ENCODE measurements around the gene NCKAP5. TPM values are rescaled to one million over a fixed set of nuclear protein-coding genes. Genes with fewer than 3 reads are reported as not detected.

Gene NCKAP5
- total RNA-seq, 1 donor from 2014 or later, result 8.8 TPM

GRCh38 chr2:133412694-133413093 lies 155.6 kb downstream of the NCKAP5 start:
- Histone ChIP-seq H3K27me3 (no peaks in the 10 kb centered on the region), H3K36me3 (no peaks in the 10 kb centered on the region), H3K4me3 (no peak overlapping the region), H3K4me1 (no peaks in the 10 kb centered on the region), H3K9me3 (no peaks in the 10 kb centered on the region), H3K27ac (no peak overlapping the region)
- intact Hi-C loops (cut with DNase I), result no loop called here
- DNase-seq (ENCODE audit: extremely low spot score in 2 of 2), result no peak
- TF ChIP-seq CTCF (IDR thresholded peaks at IDR 0.05), result no peak
- TF ChIP-seq POLR2A (IDR thresholded peaks at IDR 0.05), result no peak
- no peak for TF ChIP-seq POLR2AphosphoS5 (IDR thresholded peaks at IDR 0.05; ENCODE audit: insufficient read depth in 1 of 2, low read depth in 1 of 2)

GRCh38 chr2:133411857-133412256 lies 156.4 kb downstream of the NCKAP5 start:
- H3K9me3 ChIP-seq, result no peaks in the 10 kb centered on the region
- H3K36me3 ChIP-seq, result no peaks in the 10 kb centered on the region
- no peak overlapping the region for H3K4me3 ChIP-seq
- DNase-seq (ENCODE audit: extremely low spot score in 2 of 2), result no peak
- H3K27me3 ChIP-seq, result no peaks in the 10 kb centered on the region
- intact Hi-C loops (cut with DNase I), result no loop called here
- no peak overlapping the region for H3K27ac ChIP-seq
- TF ChIP-seq POLR2A (IDR thresholded peaks at IDR 0.05) (no peak), CTCF (IDR thresholded peaks at IDR 0.05) (no peak), POLR2AphosphoS5 (IDR thresholded peaks at IDR 0.05; ENCODE audit: insufficient read depth in 1 of 2, low read depth in 1 of 2) (no peak)
- H3K4me1 ChIP-seq, result no peaks in the 10 kb centered on the region

- Histone ChIP-seq H3K36me3 (no peaks in the 10 kb centered on the region), H3K4me3 (no peak overlapping the region), H3K9me3 (no peaks in the 10 kb centered on the region), H3K27me3 (no peaks in the 10 kb centered on the region), H3K27ac (no peak overlapping the region), H3K4me1 (no peaks in the 10 kb centered on the region)
- intact Hi-C loops (cut with DNase I), result no loop called here
- TF ChIP-seq POLR2A (IDR thresholded peaks at IDR 0.05) (no peak), CTCF (IDR thresholded peaks at IDR 0.05) (no peak), POLR2AphosphoS5 (IDR thresholded peaks at IDR 0.05; ENCODE audit: insufficient read depth in 1 of 2, low read depth in 1 of 2) (no peak)
- no peak for DNase-seq (ENCODE audit: extremely low spot score in 2 of 2)
Measured at GRCh38 chr2:133411101-133411500, 157.2 kb downstream of the NCKAP5 start.

- no peaks in the 10 kb centered on the region for H3K4me1 ChIP-seq
- H3K27me3 ChIP-seq, result no peaks in the 10 kb centered on the region
- H3K27ac ChIP-seq, result no peak overlapping the region
- intact Hi-C loops (cut with DNase I), result no loop called here
- no peaks in the 10 kb centered on the region for H3K9me3 ChIP-seq
- TF ChIP-seq POLR2A (IDR thresholded peaks at IDR 0.05), result no peak
- no peak for TF ChIP-seq CTCF (IDR thresholded peaks at IDR 0.05)
- no peak for TF ChIP-seq POLR2AphosphoS5 (IDR thresholded peaks at IDR 0.05; ENCODE audit: insufficient read depth in 1 of 2, low read depth in 1 of 2)
- no peak overlapping the region for H3K4me3 ChIP-seq
- H3K36me3 ChIP-seq, result no peaks in the 10 kb centered on the region
- no peak for DNase-seq (ENCODE audit: extremely low spot score in 2 of 2)
Measured at GRCh38 chr2:133409581-133410285, 158.5 kb downstream of the NCKAP5 start.

GRCh38 chr2:133408671-133409070 lies 159.6 kb downstream of the NCKAP5 start:
- TF ChIP-seq POLR2AphosphoS5 (IDR thresholded peaks at IDR 0.05; ENCODE audit: insufficient read depth in 1 of 2, low read depth in 1 of 2), result no peak
- TF ChIP-seq CTCF (IDR thresholded peaks at IDR 0.05), result no peak
- TF ChIP-seq POLR2A (IDR thresholded peaks at IDR 0.05), result no peak
- no peak for DNase-seq (ENCODE audit: extremely low spot score in 2 of 2)
- no peaks in the 10 kb centered on the region for H3K27me3 ChIP-seq
- no peak overlapping the region for H3K4me3 ChIP-seq
- no peaks in the 10 kb centered on the region for H3K9me3 ChIP-seq
- no peak overlapping the region for H3K27ac ChIP-seq
- H3K36me3 ChIP-seq, result no peaks in the 10 kb centered on the region
- intact Hi-C loops (cut with DNase I), result no loop called here
- H3K4me1 ChIP-seq, result no peaks in the 10 kb centered on the region

Data from vagina (tissue), 2 donors.